Prostate gland (tissue), 2 donors: ENCODE data around the gene SLC39A1.
"Not testable (repeated sequence)": the region's sequence is repeated elsewhere in the genome, so short reads cannot be mapped to it uniquely, and the experiment has no call there.

Experiments used
- POLR2A ChIP-seq: fragments of 450-650 bp; IDR thresholded peaks from one replicate; pipeline ENCODE4 v1.6.1; 2016; ENCODE audit warnings: antibody characterized with exemption, mild to moderate bottlenecking
- POLR2AphosphoS5 ChIP-seq: sonication (generic); formaldehyde crosslinking; IDR thresholded peaks from one replicate; pipeline ENCODE4 v1.6.1; 2017; ENCODE audit warnings: antibody characterized with exemption
- TF ChIP-seq, protein P1 (sequence below), 4 experiments: fragments of 200-600 bp in 2 of 4; fragments of 450-650 bp in 2 of 4; sonication (generic) in 2 of 4; IDR thresholded peaks; 1 replicate in 3 of 4; 2 replicates in 1 of 4; pipeline ENCODE4 v1.5.1; 2016 to 2019; ENCODE audit warnings: antibody characterized with exemption in 4 of 4, mild to moderate bottlenecking in 2 of 4, moderate library complexity in 2 of 4

DNA sequence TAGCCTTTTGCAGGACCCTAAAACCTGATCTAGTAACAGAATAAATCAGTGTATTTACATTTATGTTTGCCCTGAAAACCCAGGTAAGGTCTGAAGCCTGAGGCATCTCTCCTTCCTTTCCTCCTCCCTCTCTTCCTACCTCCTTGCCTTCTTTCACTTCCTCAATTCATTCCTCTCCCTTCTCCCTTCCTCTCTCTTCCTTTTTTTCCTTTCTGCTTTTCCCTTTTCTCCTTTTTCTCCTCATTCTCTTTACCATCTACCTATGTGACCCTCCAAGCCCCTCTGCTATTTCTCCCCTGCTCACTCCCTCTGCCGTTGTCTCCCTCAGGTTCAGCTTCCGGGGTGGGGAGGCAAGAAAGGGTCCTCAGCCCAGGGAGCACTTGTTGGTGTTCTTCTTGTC lies 18.4 kb upstream of the SLC39A1 start:
- TF ChIP-seq, protein P1, sequence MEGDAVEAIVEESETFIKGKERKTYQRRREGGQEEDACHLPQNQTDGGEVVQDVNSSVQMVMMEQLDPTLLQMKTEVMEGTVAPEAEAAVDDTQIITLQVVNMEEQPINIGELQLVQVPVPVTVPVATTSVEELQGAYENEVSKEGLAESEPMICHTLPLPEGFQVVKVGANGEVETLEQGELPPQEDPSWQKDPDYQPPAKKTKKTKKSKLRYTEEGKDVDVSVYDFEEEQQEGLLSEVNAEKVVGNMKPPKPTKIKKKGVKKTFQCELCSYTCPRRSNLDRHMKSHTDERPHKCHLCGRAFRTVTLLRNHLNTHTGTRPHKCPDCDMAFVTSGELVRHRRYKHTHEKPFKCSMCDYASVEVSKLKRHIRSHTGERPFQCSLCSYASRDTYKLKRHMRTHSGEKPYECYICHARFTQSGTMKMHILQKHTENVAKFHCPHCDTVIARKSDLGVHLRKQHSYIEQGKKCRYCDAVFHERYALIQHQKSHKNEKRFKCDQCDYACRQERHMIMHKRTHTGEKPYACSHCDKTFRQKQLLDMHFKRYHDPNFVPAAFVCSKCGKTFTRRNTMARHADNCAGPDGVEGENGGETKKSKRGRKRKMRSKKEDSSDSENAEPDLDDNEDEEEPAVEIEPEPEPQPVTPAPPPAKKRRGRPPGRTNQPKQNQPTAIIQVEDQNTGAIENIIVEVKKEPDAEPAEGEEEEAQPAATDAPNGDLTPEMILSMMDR (IDR thresholded peaks at IDR 0.05): not testable (repeated sequence)
- TF ChIP-seq POLR2AphosphoS5, POLR2A: not testable (repeated sequence)
